NB4 (cell line): ENCODE data around the gene MEGF11.

Source experiments
- DNase-seq: peaks from one replicate; pipeline ENCODE4 v3.0.0; 2010; ENCODE audit warnings: low read depth
- H3K4me3 ChIP-seq: one replicate; pipeline ENCODE4 v1.5.1; 2011; ENCODE audit warnings: mild to moderate bottlenecking, low read depth, low read length, moderate library complexity
- MYC ChIP-seq: IDR thresholded peaks from 2 replicates; pipeline ENCODE4 v1.6.1; 2011; ENCODE audit warnings: low read depth, low read length
- POLR2A ChIP-seq: IDR thresholded peaks from 2 replicates; pipeline ENCODE4 v1.6.1; 2011; ENCODE audit warnings: mild to moderate bottlenecking; ENCODE audit not compliant: insufficient read length; ENCODE audit errors: extremely low read depth
- TF ChIP-seq, protein P1 (sequence below): IDR thresholded peaks from 2 replicates; pipeline ENCODE4 v1.6.1; 2011; ENCODE audit warnings: low read depth, low read length
- TF ChIP-seq, protein P2 (sequence below): IDR thresholded peaks from one replicate; pipeline ENCODE4 v1.5.1; 2012; ENCODE audit warnings: low read depth, low read length

Gene MEGF11

DNA sequence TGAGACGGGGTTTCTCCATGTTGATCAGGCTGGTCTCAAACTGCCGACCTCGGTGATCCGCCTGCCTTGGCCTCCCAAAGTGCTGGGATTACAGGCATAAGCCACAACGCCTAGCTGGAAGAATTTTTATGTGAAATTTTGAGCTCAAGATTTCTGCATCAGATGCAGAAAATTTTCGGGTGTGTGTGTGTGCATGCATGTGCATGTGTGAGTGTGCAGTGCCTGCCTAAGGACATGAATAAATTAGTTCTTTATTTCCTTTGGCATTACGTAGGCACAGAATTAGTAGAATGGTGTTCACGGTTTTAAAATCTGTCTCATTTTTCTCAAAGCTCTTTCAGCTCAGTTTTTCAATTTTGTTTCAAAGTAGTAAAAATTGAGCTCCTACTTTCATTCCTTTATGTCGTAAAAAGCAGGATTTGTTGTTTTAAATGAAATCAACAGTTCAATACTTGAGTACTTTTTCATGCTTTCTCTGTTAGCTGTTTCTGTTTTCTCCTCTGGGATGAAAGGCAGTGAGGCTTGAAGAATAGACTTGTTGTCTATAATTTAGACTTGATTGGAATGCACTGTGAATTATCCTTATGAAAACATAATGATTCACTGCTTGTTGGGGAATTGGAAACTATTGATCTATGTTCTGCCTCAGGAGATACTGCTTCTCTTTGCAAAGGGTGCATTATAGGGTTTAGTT lies 407.6 kb downstream of the MEGF11 start:
- TF ChIP-seq MYC (no peak), POLR2A (no peak)
- TF ChIP-seq, protein P1, sequence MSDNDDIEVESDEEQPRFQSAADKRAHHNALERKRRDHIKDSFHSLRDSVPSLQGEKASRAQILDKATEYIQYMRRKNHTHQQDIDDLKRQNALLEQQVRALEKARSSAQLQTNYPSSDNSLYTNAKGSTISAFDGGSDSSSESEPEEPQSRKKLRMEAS, result no peak
- TF ChIP-seq, protein P2, sequence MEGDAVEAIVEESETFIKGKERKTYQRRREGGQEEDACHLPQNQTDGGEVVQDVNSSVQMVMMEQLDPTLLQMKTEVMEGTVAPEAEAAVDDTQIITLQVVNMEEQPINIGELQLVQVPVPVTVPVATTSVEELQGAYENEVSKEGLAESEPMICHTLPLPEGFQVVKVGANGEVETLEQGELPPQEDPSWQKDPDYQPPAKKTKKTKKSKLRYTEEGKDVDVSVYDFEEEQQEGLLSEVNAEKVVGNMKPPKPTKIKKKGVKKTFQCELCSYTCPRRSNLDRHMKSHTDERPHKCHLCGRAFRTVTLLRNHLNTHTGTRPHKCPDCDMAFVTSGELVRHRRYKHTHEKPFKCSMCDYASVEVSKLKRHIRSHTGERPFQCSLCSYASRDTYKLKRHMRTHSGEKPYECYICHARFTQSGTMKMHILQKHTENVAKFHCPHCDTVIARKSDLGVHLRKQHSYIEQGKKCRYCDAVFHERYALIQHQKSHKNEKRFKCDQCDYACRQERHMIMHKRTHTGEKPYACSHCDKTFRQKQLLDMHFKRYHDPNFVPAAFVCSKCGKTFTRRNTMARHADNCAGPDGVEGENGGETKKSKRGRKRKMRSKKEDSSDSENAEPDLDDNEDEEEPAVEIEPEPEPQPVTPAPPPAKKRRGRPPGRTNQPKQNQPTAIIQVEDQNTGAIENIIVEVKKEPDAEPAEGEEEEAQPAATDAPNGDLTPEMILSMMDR, result no peak
- DNase-seq, result no peak
- no peak overlapping the region for H3K4me3 ChIP-seq
